HEK293 (cell line): ENCODE data around the gene YPEL1.

Experiments used
- CTCF ChIA-PET: fragments of 350-600 bp; formaldehyde crosslinking; extraction: SDS; loops from one replicate; lab custom pipeline; 2021; ENCODE audit warnings: antibody characterized with exemption; lab: Yijun Ruan, JAX
- POLR2A ChIA-PET: fragments of 300-600 bp; formaldehyde crosslinking; extraction: SDS; loops from one replicate; lab custom pipeline; 2020; ENCODE audit warnings: antibody characterized with exemption, inconsistent platforms; lab: Yijun Ruan, JAX
- H3K27ac ChIP-seq: fragments of 200-500 bp; sonication (Bioruptor generic); 2 replicates; pipeline ENCODE4 v1.5.1; 2014; ENCODE audit warnings: low read depth, low read length, control low read depth, inconsistent platforms; ENCODE audit errors: extremely low read depth
- H3K36me3 ChIP-seq, 2 experiments: fragments of 200-500 bp in 1 of 2; sonication (Bioruptor generic) in 1 of 2; 1 replicate in 1 of 2; 2 replicates in 1 of 2; pipeline ENCODE4 v1.5.1; 2014 to 2017; ENCODE audit warnings: inconsistent platforms in 2 of 2, low read length in 2 of 2; ENCODE audit not compliant: control insufficient read depth in 2 of 2, insufficient read depth in 1 of 2
- H3K4me1 ChIP-seq: fragments of 200-500 bp; sonication (Bioruptor generic); 2 replicates; pipeline ENCODE4 v1.5.1; 2014; ENCODE audit warnings: mild to moderate bottlenecking, low read length, inconsistent platforms; ENCODE audit not compliant: control insufficient read depth, insufficient read depth
- H3K4me3 ChIP-seq: 2 replicates; pipeline ENCODE4 v1.5.1; 2011; ENCODE audit warnings: low read depth, mild to moderate bottlenecking, control low read depth, low read length, moderate library complexity
- H3K9me3 ChIP-seq: fragments of 200-500 bp; sonication (Bioruptor generic); 2 replicates; pipeline ENCODE4 v1.5.1; 2014; ENCODE audit warnings: low read depth, low read length, inconsistent platforms; ENCODE audit not compliant: control insufficient read depth, insufficient read depth
- BCL11A ChIP-seq: fragments of 450-650 bp; formaldehyde crosslinking; IDR thresholded peaks from 2 replicates; pipeline ENCODE4 v1.5.1; 2016; ENCODE audit warnings: low read depth, missing biosample characterization, missing genetic modification characterization
- OVOL3 ChIP-seq: fragments of 450-650 bp; formaldehyde crosslinking; IDR thresholded peaks from 2 replicates; pipeline ENCODE4 v1.5.1; 2016; ENCODE audit warnings: missing biosample characterization, missing genetic modification characterization
- PRDM10 ChIP-seq: fragments of 450-650 bp; formaldehyde crosslinking; IDR thresholded peaks from 2 replicates; pipeline ENCODE4 v1.5.1; 2016; ENCODE audit warnings: missing biosample characterization, missing genetic modification characterization
- SCRT2 ChIP-seq: fragments of 450-650 bp; formaldehyde crosslinking; IDR thresholded peaks from 2 replicates; pipeline ENCODE4 v1.5.1; 2016; ENCODE audit warnings: missing biosample characterization, missing genetic modification characterization
- SP2 ChIP-seq: fragments of 450-650 bp; formaldehyde crosslinking; IDR thresholded peaks from 2 replicates; pipeline ENCODE4 v1.5.1; 2016; ENCODE audit warnings: missing biosample characterization, missing genetic modification characterization
- ZBTB48 ChIP-seq: fragments of 450-650 bp; formaldehyde crosslinking; IDR thresholded peaks from 2 replicates; pipeline ENCODE4 v1.5.1; 2016; ENCODE audit warnings: missing biosample characterization, missing genetic modification characterization
- ZBTB6 ChIP-seq: fragments of 450-650 bp; formaldehyde crosslinking; IDR thresholded peaks from 2 replicates; pipeline ENCODE4 v1.5.1; 2017; ENCODE audit warnings: missing biosample characterization, missing genetic modification characterization
- ZBTB7A ChIP-seq: fragments of 450-650 bp; formaldehyde crosslinking; IDR thresholded peaks from 2 replicates; pipeline ENCODE4 v1.5.1; 2016; ENCODE audit warnings: low read depth, missing biosample characterization, missing genetic modification characterization
- ZBTB8A ChIP-seq: fragments of 450-650 bp; formaldehyde crosslinking; IDR thresholded peaks from 2 replicates; pipeline ENCODE4 v1.5.1; 2016; ENCODE audit warnings: missing biosample characterization, missing genetic modification characterization
- ZIC2 ChIP-seq: fragments of 450-650 bp; formaldehyde crosslinking; IDR thresholded peaks from 2 replicates; pipeline ENCODE4 v1.5.1; 2016; ENCODE audit warnings: missing biosample characterization, missing genetic modification characterization
- ZNF112 ChIP-seq: fragments of 450-650 bp; formaldehyde crosslinking; IDR thresholded peaks from 2 replicates; pipeline ENCODE4 v1.5.0; 2017; ENCODE audit warnings: missing biosample characterization, missing genetic modification characterization
- ZNF148 ChIP-seq: fragments of 450-650 bp; formaldehyde crosslinking; IDR thresholded peaks from 2 replicates; pipeline ENCODE4 v1.5.0; 2017; ENCODE audit warnings: missing biosample characterization, missing genetic modification characterization, borderline replicate concordance
- ZNF18 ChIP-seq: fragments of 450-650 bp; formaldehyde crosslinking; IDR thresholded peaks from 2 replicates; pipeline ENCODE4 v1.5.1; 2016; ENCODE audit warnings: missing biosample characterization, missing genetic modification characterization
- ZNF211 ChIP-seq: fragments of 450-650 bp; formaldehyde crosslinking; IDR thresholded peaks from 2 replicates; pipeline ENCODE4 v1.5.1; 2016; ENCODE audit warnings: low read depth, missing biosample characterization, missing genetic modification characterization
- ZNF341 ChIP-seq: fragments of 450-650 bp; formaldehyde crosslinking; IDR thresholded peaks from 2 replicates; pipeline ENCODE4; 2016; ENCODE audit warnings: low read depth, missing biosample characterization, missing genetic modification characterization
- ZNF580 ChIP-seq: fragments of 450-650 bp; formaldehyde crosslinking; IDR thresholded peaks from 2 replicates; pipeline ENCODE4 v1.5.1; 2016; ENCODE audit warnings: missing biosample characterization, missing genetic modification characterization
- ZNF600 ChIP-seq: fragments of 450-650 bp; formaldehyde crosslinking; IDR thresholded peaks from 2 replicates; pipeline ENCODE4 v1.5.1; 2016; ENCODE audit warnings: missing biosample characterization, missing genetic modification characterization
- ZNF792 ChIP-seq: fragments of 450-650 bp; formaldehyde crosslinking; IDR thresholded peaks from 2 replicates; pipeline ENCODE4 v1.5.1; 2016; ENCODE audit warnings: missing biosample characterization, missing genetic modification characterization

The YPEL1 gene

GRCh38 chr22:21657020-21657359, 78.6 kb downstream of the YPEL1 start:
- Histone ChIP-seq H3K9me3 (no peaks in the 10 kb centered on the region), H3K36me3 (peaks cover 0 to 18% of the 10 kb centered on the region in 2 experiments; a peak in 2 of 3 replicates), H3K4me1 (no peaks in the 10 kb centered on the region), H3K4me3 (peak overlapping the region; percentile 50), H3K27ac (no peak overlapping the region)
- ChIA-PET CTCF (interaction anchor here (0.9 kb wide), 1 partner anchor 14 kb away, joined by 3 read pairs; no protein-coding TSS in a partner anchor), POLR2A (interaction anchor here (0.9 kb wide), 1 partner anchor 9 kb away, joined by 3 read pairs; the partner anchor contains the start of gene PPIL2)
- no peak for TF ChIP-seq ZNF211 (tag by site-specific recombination)
- 0 out of 2 replicates have a peak, but pooled peaks have one; percentile 38 for TF ChIP-seq SP2 (tag by site-specific recombination)
- no peak for TF ChIP-seq ZNF112
- TF ChIP-seq ZBTB7A (tag by site-specific recombination) = 0 out of 2 replicates have a peak, but pooled peaks have one; percentile 63
- peak; percentile 60; the same call in 1 of the 2 replicates for TF ChIP-seq ZNF600
- TF ChIP-seq ZNF580 (tag by site-specific recombination) = no peak
- TF ChIP-seq SCRT2 (tag by site-specific recombination) = peak; percentile 79
- TF ChIP-seq ZNF341 (tag by site-specific recombination) = no peak
- no peak for TF ChIP-seq ZBTB8A (tag by site-specific recombination)
- no peak for TF ChIP-seq ZBTB6 (tag by site-specific recombination)
- TF ChIP-seq BCL11A = peak; percentile 19; the same call in 1 of the 2 replicates
- TF ChIP-seq ZBTB48 (tag by site-specific recombination) = 0 out of 2 replicates have a peak, but pooled peaks have one; percentile 12
- TF ChIP-seq OVOL3 = no peak
- TF ChIP-seq ZNF18 (tag by site-specific recombination) = no peak
- no peak for TF ChIP-seq ZNF148 (tag by site-specific recombination)
- TF ChIP-seq ZNF792 (tag by site-specific recombination) = peak; percentile 28; the same call in 1 of the 2 replicates
- TF ChIP-seq ZIC2 = no peak
- TF ChIP-seq PRDM10 (tag by site-specific recombination) = 0 out of 2 replicates have a peak, but pooled peaks have one; percentile 28
